HG02678 (cell line): ENCODE measurements around the gene KLHL26.

Source experiments
- ATAC-seq: cut with Tn5 transposase; IDR thresholded peaks from one replicate; pipeline ENCODE4 v1.9.1; 2021; ENCODE audit warnings: mild to moderate bottlenecking, moderate library complexity; ENCODE audit not compliant: unreplicated experiment

The KLHL26 gene

DNA sequence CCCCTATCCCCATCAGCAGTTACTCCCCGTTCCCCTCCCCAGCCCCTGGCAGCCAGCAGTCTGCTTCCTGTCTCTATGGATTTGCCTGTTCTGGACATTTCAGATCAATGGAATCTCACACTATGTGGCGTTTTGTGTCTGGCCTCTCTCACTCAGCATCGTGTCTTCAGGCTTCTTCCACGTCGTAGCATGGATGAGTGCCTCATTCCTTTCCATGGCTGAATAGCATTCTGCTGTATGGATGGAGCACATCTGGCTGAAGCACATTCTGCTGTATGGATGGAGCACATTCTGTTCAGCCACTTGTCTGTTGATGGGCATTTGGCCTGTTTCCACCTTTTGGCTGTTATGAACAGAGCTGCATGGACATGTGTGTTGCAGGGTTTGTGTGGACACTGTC lies 76.2 kb downstream of the KLHL26 start:
- no peak for ATAC-seq

- no peak for ATAC-seq
These were observed 76.8 kb downstream of the KLHL26 start for GRCh38 chr19:18713550-18714117.

- no peak for ATAC-seq
These were observed 78.6 kb downstream of the KLHL26 start for GRCh38 chr19:18715416-18715815.

- no peak for ATAC-seq
These were observed 80.0 kb downstream of the KLHL26 start for GRCh38 chr19:18716857-18717256.

DNA sequence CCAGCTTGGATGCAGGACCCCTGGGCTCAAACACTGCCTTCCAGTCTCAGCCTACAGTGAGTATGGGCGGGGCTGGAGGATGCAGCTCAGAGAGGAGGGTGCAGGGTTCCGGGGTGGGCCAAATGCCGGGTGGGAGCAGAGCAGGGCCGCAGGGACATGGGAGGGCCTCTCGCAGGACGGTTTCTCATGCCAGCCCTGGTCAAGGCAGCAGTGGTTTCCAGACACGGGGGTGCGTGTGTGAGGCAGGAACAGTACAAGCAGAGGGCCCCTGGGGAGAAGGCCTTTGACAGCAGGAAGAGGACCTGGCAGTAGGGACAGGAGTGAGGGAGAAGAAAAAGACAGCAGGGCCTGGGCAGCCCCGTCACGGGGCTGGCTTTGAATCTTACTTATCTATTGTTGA lies 80.8 kb downstream of the KLHL26 start:
- no peak for ATAC-seq

DNA sequence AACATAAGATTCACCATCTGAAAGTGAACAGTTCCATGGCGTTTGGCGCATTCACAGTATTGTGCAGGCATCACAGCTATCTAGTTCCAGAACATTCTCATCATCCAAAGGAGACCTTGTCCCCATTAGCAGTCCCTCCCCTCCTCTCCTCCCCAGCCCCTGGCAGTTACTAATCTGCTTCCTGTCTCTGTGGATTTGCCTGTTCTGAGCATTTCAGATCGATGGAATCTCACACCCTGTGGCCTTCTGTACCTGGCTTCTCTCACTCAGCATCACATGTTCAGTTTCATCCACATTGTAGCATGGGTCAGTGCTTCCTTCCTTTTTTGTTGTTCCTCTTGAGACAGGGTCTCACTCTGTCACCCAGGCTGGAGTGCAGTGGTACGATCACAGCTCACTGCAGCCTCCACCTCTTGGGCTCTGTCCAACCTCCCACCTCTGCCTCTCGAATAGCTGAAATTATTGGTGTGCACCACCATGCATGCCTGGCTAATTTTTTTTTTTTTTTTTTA lies 81.2 kb downstream of the KLHL26 start:
- no peak for ATAC-seq

DNA sequence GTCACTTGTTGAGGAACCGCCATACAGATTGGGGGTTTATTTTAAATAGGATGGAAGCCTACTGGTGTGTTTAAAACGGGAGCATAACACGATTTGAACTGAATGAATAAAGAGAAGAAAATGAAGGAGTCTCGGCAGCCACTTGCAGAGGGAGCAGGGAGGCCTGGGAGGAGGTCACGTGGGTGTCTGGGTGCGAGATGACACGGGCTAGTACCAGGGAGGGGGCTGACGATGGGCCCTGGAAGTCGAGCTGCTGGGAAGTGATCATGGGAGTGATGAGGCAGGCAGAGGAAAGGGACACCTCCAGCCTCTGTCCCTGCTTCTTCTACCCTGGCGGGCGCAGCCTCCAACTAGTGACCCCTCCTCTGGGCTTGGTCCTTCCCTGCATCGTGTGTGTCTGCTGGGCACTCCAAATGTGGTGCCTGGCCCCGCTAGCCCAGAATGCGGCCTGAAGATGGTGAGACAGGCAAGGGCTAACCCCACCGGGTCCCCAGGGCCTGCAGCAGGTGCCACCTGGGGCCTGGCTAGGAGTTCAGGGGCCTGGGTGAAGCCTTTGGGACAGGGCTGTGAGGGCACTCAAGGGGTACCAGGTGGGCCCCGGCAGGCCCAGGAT lies 82.1 kb downstream of the KLHL26 start:
- ATAC-seq = no peak

- no peak for ATAC-seq
These were observed 82.7 kb downstream of the KLHL26 start for GRCh38 chr19:18719541-18719940.
